ENCODE results near the gene GRAMD1A.
A peak's percentile ranks its signal among the peaks of the same experiment; 100 is the strongest.

GRAMD1A gene

GRCh38 chr19:35055715-35056179, 55.6 kb downstream of the GRAMD1A start:
- no peak for DNase-seq (ENCODE audit: low read depth)

GRCh38 chr19:35056513-35057063, 56.5 kb downstream of the GRAMD1A start:
- DNase-seq (ENCODE audit: low read depth): no peak

GRCh38 chr19:35058370-35058769, 58.2 kb downstream of the GRAMD1A start:
- DNase-seq (ENCODE audit: low read depth): no peak

GRCh38 chr19:35059006-35059798, 59.1 kb downstream of the GRAMD1A start:
- DNase-seq (ENCODE audit: low read depth): no peak

GRCh38 chr19:35059799-35060091, 59.6 kb downstream of the GRAMD1A start:
- no peak for DNase-seq (ENCODE audit: low read depth)

- DNase-seq (ENCODE audit: low read depth): no peak
Measured at GRCh38 chr19:35060160-35060855, 60.2 kb downstream of the GRAMD1A start.

GRCh38 chr19:35061583-35062373, 61.7 kb downstream of the GRAMD1A start:
- no peak for DNase-seq (ENCODE audit: low read depth)

- DNase-seq (ENCODE audit: low read depth): no peak
Measured at GRCh38 chr19:35062942-35063341, 62.8 kb downstream of the GRAMD1A start.

GRCh38 chr19:35063940-35064818, 64.1 kb downstream of the GRAMD1A start:
- DNase-seq (ENCODE audit: low read depth): peak; percentile 32

- DNase-seq (ENCODE audit: low read depth): no peak
Measured at GRCh38 chr19:35065574-35065973, 65.5 kb downstream of the GRAMD1A start.

- DNase-seq (ENCODE audit: low read depth): no peak
Measured at GRCh38 chr19:35066121-35066520, 66.0 kb downstream of the GRAMD1A start.

GRCh38 chr19:35066691-35067563, 66.8 kb downstream of the GRAMD1A start:
- peak; percentile 74 for DNase-seq (ENCODE audit: low read depth)

- no peak for DNase-seq (ENCODE audit: low read depth)
Measured at GRCh38 chr19:35068941-35069634, 69.0 kb downstream of the GRAMD1A start.

GRCh38 chr19:35069696-35070095, 69.6 kb downstream of the GRAMD1A start:
- DNase-seq (ENCODE audit: low read depth): no peak

- no peak for DNase-seq (ENCODE audit: low read depth)
Measured at GRCh38 chr19:35070471-35070870, 70.3 kb downstream of the GRAMD1A start.

- no peak for DNase-seq (ENCODE audit: low read depth)
Measured at GRCh38 chr19:35073516-35073915, 73.4 kb downstream of the GRAMD1A start.

- DNase-seq (ENCODE audit: low read depth): no peak
Measured at GRCh38 chr19:35073941-35074340, 73.8 kb downstream of the GRAMD1A start.

GRCh38 chr19:35074426-35075201, 74.5 kb downstream of the GRAMD1A start:
- DNase-seq (ENCODE audit: low read depth): no peak

Data from fibroblast of gingiva (primary cell).